ENCODE data around the gene RNF5. TPM values are rescaled to one million over a fixed set of nuclear protein-coding genes. Genes with fewer than 3 reads are reported as not detected.

The RNF5 gene
- total RNA-seq, 1 experiment from 2014 or later = 82.3 TPM

GRCh38 chr6:32171234-32171633 is 7.0 kb upstream of the RNF5 start:
- no peak overlapping the region for H3K27ac ChIP-seq (ENCODE audit: low read length)
- H3K4me3 ChIP-seq (ENCODE audit: low read depth in 2 of 2, low read length in 2 of 2) = no peak overlapping the region
- intact Hi-C loops (cut with micrococcal nuclease; ENCODE audit: unreplicated experiment) = no loop called here
- ATAC-seq (no peak), DNase-seq (ENCODE audit: low read depth, low spot score) (no peak)
- no peaks in the 10 kb centered on the region for H3K9me3 ChIP-seq (ENCODE audit: control insufficient read depth, insufficient read depth, low read depth, low read length)
- H3K36me3 ChIP-seq (ENCODE audit: control insufficient read depth, insufficient read depth, low read length) = 0 out of 2 replicates have a peak, but pooled peaks cover 4% of the 10 kb centered on the region
- in situ Hi-C loops (cut with HindIII; ENCODE audit: low pct_unique_long_range_greater_than_20kb, low sequenced_read_pairs) = no loop called here
- no peak for TF ChIP-seq REST (IDR thresholded peaks at IDR 0.05; ENCODE audit: insufficient read depth in 1 of 2, low read depth in 2 of 2, low read length in 1 of 2)
- no peak for TF ChIP-seq POLR2AphosphoS5 (IDR thresholded peaks at IDR 0.05; ENCODE audit: low read depth, low read length)
- TF ChIP-seq, protein P1, sequence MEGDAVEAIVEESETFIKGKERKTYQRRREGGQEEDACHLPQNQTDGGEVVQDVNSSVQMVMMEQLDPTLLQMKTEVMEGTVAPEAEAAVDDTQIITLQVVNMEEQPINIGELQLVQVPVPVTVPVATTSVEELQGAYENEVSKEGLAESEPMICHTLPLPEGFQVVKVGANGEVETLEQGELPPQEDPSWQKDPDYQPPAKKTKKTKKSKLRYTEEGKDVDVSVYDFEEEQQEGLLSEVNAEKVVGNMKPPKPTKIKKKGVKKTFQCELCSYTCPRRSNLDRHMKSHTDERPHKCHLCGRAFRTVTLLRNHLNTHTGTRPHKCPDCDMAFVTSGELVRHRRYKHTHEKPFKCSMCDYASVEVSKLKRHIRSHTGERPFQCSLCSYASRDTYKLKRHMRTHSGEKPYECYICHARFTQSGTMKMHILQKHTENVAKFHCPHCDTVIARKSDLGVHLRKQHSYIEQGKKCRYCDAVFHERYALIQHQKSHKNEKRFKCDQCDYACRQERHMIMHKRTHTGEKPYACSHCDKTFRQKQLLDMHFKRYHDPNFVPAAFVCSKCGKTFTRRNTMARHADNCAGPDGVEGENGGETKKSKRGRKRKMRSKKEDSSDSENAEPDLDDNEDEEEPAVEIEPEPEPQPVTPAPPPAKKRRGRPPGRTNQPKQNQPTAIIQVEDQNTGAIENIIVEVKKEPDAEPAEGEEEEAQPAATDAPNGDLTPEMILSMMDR (IDR thresholded peaks at IDR 0.05) = no peak
- no peak for TF ChIP-seq TCF7L2 (IDR thresholded peaks at IDR 0.05; ENCODE audit: low read depth, low read length)
- no peak for TF ChIP-seq SIN3A (IDR thresholded peaks at IDR 0.05; ENCODE audit: borderline replicate concordance, insufficient read depth, low read depth, low read length)
- CTCF ChIA-PET = no interaction called here
- BruUV-seq (replicated peaks) = no TSS peak
- H3K27me3 ChIP-seq (ENCODE audit: control insufficient read depth, insufficient read depth, low read length) = no peaks in the 10 kb centered on the region
- H3K4me1 ChIP-seq (ENCODE audit: control insufficient read depth, insufficient read depth, low read length) = peaks cover 21% of the 10 kb centered on the region
- POLR2A ChIA-PET = no interaction called here

GRCh38 chr6:32173051-32173727 is 5.0 kb upstream of the RNF5 start:
- TF ChIP-seq, protein P1 (IDR thresholded peaks at IDR 0.05) = no peak
- no peak for TF ChIP-seq TCF7L2 (IDR thresholded peaks at IDR 0.05; ENCODE audit: low read depth, low read length)
- TF ChIP-seq REST (IDR thresholded peaks at IDR 0.05; ENCODE audit: insufficient read depth in 1 of 2, low read depth in 2 of 2, low read length in 1 of 2) = no peak
- no peak for TF ChIP-seq POLR2AphosphoS5 (IDR thresholded peaks at IDR 0.05; ENCODE audit: low read depth, low read length)
- TF ChIP-seq SIN3A (IDR thresholded peaks at IDR 0.05; ENCODE audit: borderline replicate concordance, insufficient read depth, low read depth, low read length) = no peak
- POLR2A ChIA-PET = no interaction called here
- Histone ChIP-seq H3K4me1 (ENCODE audit: control insufficient read depth, insufficient read depth, low read length) (peaks cover 32% of the 10 kb centered on the region), H3K4me3 (ENCODE audit: low read depth in 2 of 2, low read length in 2 of 2) (no peak overlapping the region), H3K27ac (ENCODE audit: low read length) (no peak overlapping the region), H3K36me3 (ENCODE audit: control insufficient read depth, insufficient read depth, low read length) (0 out of 2 replicates have a peak, but pooled peaks cover 4% of the 10 kb centered on the region), H3K27me3 (ENCODE audit: control insufficient read depth, insufficient read depth, low read length) (no peaks in the 10 kb centered on the region), H3K9me3 (ENCODE audit: control insufficient read depth, insufficient read depth, low read depth, low read length) (no peaks in the 10 kb centered on the region)
- no peak for DNase-seq (ENCODE audit: low read depth, low spot score)
- in situ Hi-C loops (cut with HindIII; ENCODE audit: low pct_unique_long_range_greater_than_20kb, low sequenced_read_pairs) (no loop called here), intact Hi-C loops (cut with micrococcal nuclease; ENCODE audit: unreplicated experiment) (no loop called here)
- ATAC-seq = no peak
- CTCF ChIA-PET = no interaction called here
- no TSS peak for BruUV-seq (replicated peaks)

Measured in Panc1 (cell line).